Aorta (tissue), 5 donors: ENCODE results near the gene STX12. TPM values are rescaled to one million over a fixed set of nuclear protein-coding genes. Genes with fewer than 3 reads are reported as not detected.
A peak's percentile ranks its signal among the peaks of the same experiment; 100 is the strongest.
"Not testable (repeated sequence)": the region's sequence is repeated elsewhere in the genome, so short reads cannot be mapped to it uniquely, and the experiment has no call there.

ENCODE experiments used
- ATAC-seq: fragments of 200-7000 bp; cut with Tn5 transposase; one replicate; pipeline ENCODE4 v1.9.1; 2022; ENCODE audit warnings: moderate library complexity; ENCODE audit not compliant: low FRiP score
- DNase-seq, 2 donors: peaks; one replicate each; pipeline ENCODE4 v3.0.0-alpha.2; 2020
- H3K27ac ChIP-seq, 2 donors: one replicate each; pipeline ENCODE4 v1.5.1; 2013; ENCODE audit warnings: low read length in 2 of 2, mild to moderate bottlenecking in 2 of 2, moderate library complexity in 2 of 2, control low read depth in 1 of 2, inconsistent platforms in 1 of 2, low read depth in 1 of 2
- H3K27me3 ChIP-seq, 2 donors: one replicate each; pipeline ENCODE4 v1.6.1; 2013; ENCODE audit warnings: control low read depth in 1 of 2, low read length in 1 of 2, mild to moderate bottlenecking in 1 of 2, moderate library complexity in 1 of 2; ENCODE audit not compliant: insufficient read depth in 2 of 2, control insufficient read depth in 1 of 2
- H3K36me3 ChIP-seq, 2 donors: one replicate each; pipeline ENCODE4 v1.6.1; 2013; ENCODE audit warnings: control low read depth in 1 of 2, low read length in 1 of 2, mild to moderate bottlenecking in 1 of 2; ENCODE audit not compliant: insufficient read depth in 2 of 2, control insufficient read depth in 1 of 2
- H3K4me1 ChIP-seq, 2 donors: one replicate each; pipeline ENCODE4 v1.6.1; 2013; ENCODE audit warnings: low read length in 2 of 2, control low read depth in 1 of 2, mild to moderate bottlenecking in 1 of 2, moderate library complexity in 1 of 2; ENCODE audit not compliant: insufficient read depth in 2 of 2, control insufficient read depth in 1 of 2
- H3K4me3 ChIP-seq, 2 donors: one replicate each; pipeline ENCODE4 v1.5.1; 2013; ENCODE audit warnings: low read length in 2 of 2, control low read depth in 1 of 2, mild to moderate bottlenecking in 1 of 2
- H3K9me3 ChIP-seq: one replicate; pipeline ENCODE4 v1.6.1; 2013; ENCODE audit warnings: mild to moderate bottlenecking, low read length; ENCODE audit not compliant: control insufficient read depth
- WGBS, 2 donors: extraction: QIAGEN DNeasy Blood & Tissue Kit; methylation state at CpG; one replicate each; pipeline ENCODE4 v1.1.7; 2013; 5-methylcytosine and 5-hydroxymethylcytosine counted together
- intact Hi-C, 2 donors: fragments of 100-400 bp; cut with DNase I; formaldehyde crosslinking; loops; one replicate each; pipeline versions ENCODE4 v1.14.2 to v1.15.0; 2022
- polyA plus RNA-seq, 2 donors: library from polyadenylated mRNA; stranded (reverse); fragments of 200-250 nt; gene quantifications; one replicate each; pipeline ENCODE4 v1.2.3, GENCODE V29; 2013
- total RNA-seq, 2 donors: library from RNA; stranded (reverse); fragmentation: NEBNext Ultra II Directional; extraction: Animal tissue kit (Norgen Biotek cat#: 25700); gene quantifications; one replicate each; pipeline ENCODE4 v1.2.1, GENCODE V29; 2021
- donor health status: healthy with polysubstance abuse.
- donor health status: Bipolar disorder and iron deficiency.
- donor health status: DM: no; HTN: no; CAD: no.
- donor health status: DM: no; HTN: no; CAD: no.
- donor health status: DM: yes; HTN: yes; CAD: no.

STX12 gene
- total and polyA plus RNA-seq, 4 donors: 37.6 to 81.4 (median 56.7) TPM

DNA sequence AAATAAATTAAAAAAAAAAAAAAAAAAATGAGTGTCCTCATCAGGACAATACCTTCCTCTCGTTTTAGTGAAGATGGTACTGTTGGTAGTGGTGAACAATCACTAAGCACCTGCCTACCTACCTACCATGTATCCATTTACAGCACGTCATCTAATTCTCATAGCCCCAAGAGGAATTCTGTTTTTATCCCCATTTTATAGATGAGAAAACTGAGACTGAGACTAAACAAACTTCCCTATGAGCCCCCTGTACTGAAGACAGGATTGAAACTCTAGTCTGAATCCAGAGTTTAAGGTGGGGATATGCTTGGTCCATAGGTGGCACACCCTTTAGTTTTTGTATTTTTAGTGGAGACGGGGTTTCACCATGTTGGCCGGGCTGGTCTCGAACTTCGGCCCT lies 82.1 kb downstream of the STX12 start:
- 90% methylated on average over 6 of the region's 6 CpGs for WGBS, 2 donors

DNA sequence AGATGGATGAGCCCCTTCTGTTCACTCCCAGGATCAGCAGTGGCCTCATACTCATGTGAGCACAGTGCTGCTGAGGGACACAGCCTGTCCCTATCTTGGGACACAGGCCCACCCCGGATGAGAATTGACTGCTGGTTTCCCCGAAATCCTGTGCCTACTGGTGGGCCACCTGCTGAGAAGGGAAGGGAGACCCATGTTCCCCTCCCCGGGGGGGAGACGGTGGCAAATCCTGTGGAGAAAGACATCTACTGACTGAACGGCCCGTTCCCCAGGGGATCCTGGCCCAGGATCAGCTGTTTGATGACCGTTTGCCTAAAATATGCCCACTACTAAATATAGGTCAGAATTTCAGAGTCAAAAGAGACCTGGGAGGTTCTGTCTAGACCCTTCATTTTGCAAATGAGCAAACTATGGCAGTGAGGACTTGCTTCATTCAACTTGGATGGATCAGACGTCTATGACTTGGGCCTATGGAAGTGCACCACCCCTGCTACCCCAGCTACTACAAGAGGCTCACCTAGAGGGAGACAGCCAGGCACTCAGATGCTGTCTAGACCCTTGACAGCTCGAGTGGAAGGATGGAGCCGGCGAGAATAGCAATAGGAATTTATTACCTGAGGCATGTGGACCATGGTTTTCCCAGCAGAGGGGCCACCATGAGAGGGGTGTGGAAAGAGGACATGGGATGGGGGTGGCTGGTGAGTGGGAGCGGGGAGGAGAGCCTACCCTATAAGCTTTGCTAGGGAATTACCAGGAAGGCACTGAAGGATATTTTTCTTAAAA lies 83.7 kb downstream of the STX12 start:
- intact Hi-C loops: no loop called here
- Histone ChIP-seq H3K4me1 (no peaks in the 10 kb centered on the region), H3K27ac (no peak overlapping the region), H3K9me3 (no peaks in the 10 kb centered on the region), H3K4me3 (no peak overlapping the region), H3K36me3 (no peaks in the 10 kb centered on the region), H3K27me3 (no peaks in the 10 kb centered on the region)
- DNase-seq (no peak), ATAC-seq (no peak)
- 54 to 57% methylated on average over 12 of the region's 12 CpGs for WGBS, 2 donors

More for the DNA sequence above, 82.1 kb downstream of the STX12 start:
- peaks cover 0 to 2% of the 10 kb centered on the region in 2 donors for H3K4me1 ChIP-seq
- peaks cover 0 to 3% of the 10 kb centered on the region in 2 donors for H3K36me3 ChIP-seq
- no peak for ATAC-seq
- DNase-seq: no peak
- intact Hi-C loops: no loop called here
- no peaks in the 10 kb centered on the region for H3K27me3 ChIP-seq
- H3K27ac ChIP-seq: no peak overlapping the region
- no peaks in the 10 kb centered on the region for H3K9me3 ChIP-seq
- no peak overlapping the region for H3K4me3 ChIP-seq

DNA sequence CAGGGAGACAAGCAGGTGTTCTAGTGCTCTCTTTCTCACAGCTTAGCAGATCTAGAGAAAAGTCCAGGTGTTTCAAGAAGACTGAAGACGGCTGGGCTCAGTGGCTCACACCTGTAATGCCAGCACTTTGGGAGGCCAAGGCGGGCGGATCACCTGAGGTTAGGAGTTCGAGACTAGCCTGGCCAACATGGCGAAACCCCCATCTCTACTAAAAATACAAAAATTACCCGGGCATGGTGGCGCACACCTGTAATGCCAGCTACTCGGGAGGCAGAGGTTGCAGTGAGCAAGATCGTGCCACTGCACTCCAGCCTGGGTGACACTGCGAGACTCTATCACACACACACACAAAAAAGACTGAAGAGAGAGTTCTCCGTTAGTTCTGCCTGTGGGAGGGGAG lies 84.5 kb downstream of the STX12 start:
- DNase-seq, intact Hi-C loops, ATAC-seq: not testable (repeated sequence)

DNA sequence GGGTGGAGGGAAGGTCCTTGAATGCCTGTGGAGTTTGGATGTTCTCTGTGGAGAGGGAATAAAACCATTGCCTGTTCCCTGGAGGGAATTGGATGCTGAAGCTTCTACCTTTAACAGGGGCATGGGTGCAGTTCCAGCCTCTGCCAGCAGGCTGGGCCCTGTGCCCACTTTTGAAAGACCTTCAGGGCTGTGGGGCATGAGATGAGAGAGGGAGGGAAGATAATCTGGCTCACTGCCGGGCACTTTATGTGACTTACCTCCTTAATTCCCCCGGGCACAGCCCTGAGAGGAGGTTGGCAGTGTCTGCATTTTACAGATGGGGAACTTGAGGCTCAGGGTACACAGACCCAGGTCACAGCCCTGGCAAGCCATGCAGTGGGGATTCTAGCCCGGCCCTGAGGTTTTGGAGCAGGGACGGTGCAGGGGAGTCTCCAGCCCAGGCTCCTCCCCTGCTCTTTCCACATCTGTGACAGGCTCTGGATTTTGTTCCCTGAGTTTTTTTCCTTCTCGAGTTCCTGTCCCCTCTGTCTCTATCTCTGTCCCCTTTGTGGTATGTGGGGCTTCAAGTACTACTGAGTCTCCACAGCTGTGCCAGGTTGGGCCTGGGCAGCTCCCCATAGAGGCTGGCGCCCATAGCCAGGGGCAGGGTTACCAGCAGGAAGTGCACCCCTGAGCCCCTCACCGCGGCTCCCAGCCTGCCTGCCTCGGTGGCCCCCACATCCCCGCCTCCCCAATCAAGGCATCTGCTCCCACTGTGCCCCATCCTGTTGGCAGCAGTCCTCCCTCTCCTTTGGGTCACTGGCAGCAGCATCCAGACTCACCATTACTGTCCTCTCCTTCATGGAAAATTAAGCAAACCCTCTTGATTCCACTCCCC lies 85.3 kb downstream of the STX12 start:
- Histone ChIP-seq H3K9me3 (no peaks in the 10 kb centered on the region), H3K27me3 (no peaks in the 10 kb centered on the region), H3K4me3 (no peak overlapping the region), H3K4me1 (no peaks in the 10 kb centered on the region), H3K27ac (no peak overlapping the region), H3K36me3 (no peaks in the 10 kb centered on the region)
- 33 to 49% methylated on average over 10 of the region's 10 CpGs for WGBS, 2 donors
- DNase-seq (peak; percentile 90 to 92), ATAC-seq (peak; percentile 88)
- intact Hi-C loops: loop anchor here in 1 of 2 donors (2.0 kb wide), 1 partner anchor 120 kb away; no protein-coding TSS in a partner anchor

More for the DNA sequence above, 84.5 kb downstream of the STX12 start:
- 85 to 86% methylated on average over 11 of the region's 11 CpGs for WGBS, 2 donors
- H3K27ac ChIP-seq, H3K27me3 ChIP-seq, H3K4me1 ChIP-seq, H3K9me3 ChIP-seq, H3K4me3 ChIP-seq, H3K36me3 ChIP-seq: not testable (repeated sequence)

DNA sequence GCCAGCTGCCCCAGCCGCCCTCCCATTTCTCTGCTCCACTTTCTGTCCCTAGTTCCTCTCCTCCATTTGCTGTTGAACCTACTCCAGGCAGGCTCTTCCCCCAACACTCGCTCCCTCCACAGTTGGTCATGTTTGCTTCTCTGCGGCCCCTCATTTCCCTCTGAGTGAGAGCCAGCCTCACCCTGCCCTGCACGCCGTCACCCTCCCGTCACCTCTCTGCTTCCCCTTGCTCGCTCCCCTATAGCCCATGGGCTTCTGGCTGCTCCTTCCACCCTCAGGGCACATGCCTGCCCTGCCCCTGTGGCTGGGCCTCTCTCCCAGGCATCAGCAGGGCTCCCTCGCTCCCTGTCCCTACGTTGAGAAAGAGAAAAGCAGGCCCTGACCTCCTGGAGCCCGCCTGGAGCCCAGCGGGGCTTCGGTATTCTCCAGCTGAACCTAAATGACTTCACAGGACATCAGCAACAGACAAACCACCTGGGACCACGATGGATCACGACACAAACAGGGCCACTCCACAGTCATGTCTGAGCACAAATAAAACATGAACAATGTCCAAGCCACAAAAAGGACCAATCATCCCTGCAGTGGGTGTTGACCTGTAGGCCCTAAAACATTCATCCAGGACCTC lies 86.0 kb downstream of the STX12 start:
- no peaks in the 10 kb centered on the region for H3K27me3 ChIP-seq
- intact Hi-C loops: loop anchor here in 1 of 2 donors (2.0 kb wide), 1 partner anchor 120 kb away; no protein-coding TSS in a partner anchor
- no peaks in the 10 kb centered on the region for H3K9me3 ChIP-seq
- ATAC-seq: no peak
- WGBS, 2 donors: 87 to 91% methylated on average over 14 of the region's 14 CpGs
- no peaks in the 10 kb centered on the region for H3K36me3 ChIP-seq
- H3K27ac ChIP-seq: no peak overlapping the region
- H3K4me3 ChIP-seq: no peak overlapping the region
- H3K4me1 ChIP-seq: no peaks in the 10 kb centered on the region
- no peak for DNase-seq

DNA sequence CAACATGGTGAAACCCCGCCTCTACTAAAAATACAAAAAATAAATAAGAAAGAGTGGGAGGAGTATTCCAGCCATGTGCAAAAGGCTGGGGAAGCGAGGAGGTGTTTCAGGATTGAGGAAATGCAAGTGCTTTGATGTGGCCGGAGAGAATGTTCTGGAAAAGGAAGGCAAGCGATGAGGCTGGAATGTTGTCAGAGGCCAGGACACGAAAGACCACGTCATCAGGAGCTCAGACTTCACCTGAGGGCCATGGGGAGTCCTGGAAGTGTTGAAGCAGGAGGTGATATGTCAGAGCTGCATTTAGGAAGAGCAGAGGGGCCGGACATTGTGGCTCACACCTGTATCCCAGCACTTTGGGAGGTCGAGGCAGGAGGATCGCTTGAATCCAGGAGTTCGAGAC lies 88.4 kb downstream of the STX12 start:
- ATAC-seq: no peak
- WGBS, 2 donors: 92 to 95% methylated on average over 10 of the region's 10 CpGs

DNA sequence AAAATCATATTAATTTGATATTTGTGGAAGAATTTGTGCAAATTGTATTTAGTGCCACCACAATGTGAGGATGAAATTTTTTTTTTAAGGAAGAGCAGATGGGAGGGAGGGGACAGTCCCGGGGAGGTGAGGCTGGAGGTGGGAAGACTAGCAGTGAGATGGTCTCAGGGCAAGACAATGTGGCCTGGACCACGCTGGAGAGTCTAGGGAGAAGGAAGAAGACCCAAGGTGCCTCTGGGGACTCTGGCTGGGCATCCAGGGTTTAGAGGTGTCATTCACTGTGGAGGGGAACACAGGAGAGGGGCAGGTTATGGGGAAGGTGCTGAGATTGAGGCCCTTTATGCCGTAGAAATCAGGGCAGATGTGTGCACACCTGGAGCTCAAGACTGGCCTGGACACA lies 89.0 kb downstream of the STX12 start:
- H3K36me3 ChIP-seq: no peaks in the 10 kb centered on the region
- intact Hi-C loops: loop anchor here in 1 of 2 donors (10.0 kb wide), 1 partner anchor 353 kb away; no protein-coding TSS in a partner anchor
- ATAC-seq (no peak), DNase-seq (no peak)
- no peak overlapping the region for H3K4me3 ChIP-seq
- H3K27me3 ChIP-seq: no peaks in the 10 kb centered on the region
- H3K4me1 ChIP-seq: no peaks in the 10 kb centered on the region
- H3K9me3 ChIP-seq: no peaks in the 10 kb centered on the region
- H3K27ac ChIP-seq: no peak overlapping the region
- WGBS, 2 donors: 81 to 82% methylated on average over 3 of the region's 3 CpGs

More for the DNA sequence above, 88.4 kb downstream of the STX12 start:
- Histone ChIP-seq H3K4me3 (no peak overlapping the region), H3K27ac (no peak overlapping the region), H3K9me3 (no peaks in the 10 kb centered on the region), H3K4me1 (no peaks in the 10 kb centered on the region), H3K27me3 (no peaks in the 10 kb centered on the region), H3K36me3 (no peaks in the 10 kb centered on the region)
- DNase-seq: no peak
- intact Hi-C loops: loop anchor here in 1 of 2 donors (10.0 kb wide), 1 partner anchor 353 kb away; no protein-coding TSS in a partner anchor
